Measurements from ENCODE around the gene RUNX2.
A peak's percentile ranks its signal among the peaks of the same experiment; 100 is the strongest.

RUNX2 gene

GRCh38 chr6:45563844-45564243 is 235.7 kb downstream of the RUNX2 start:
- no peak for DNase-seq

DNA sequence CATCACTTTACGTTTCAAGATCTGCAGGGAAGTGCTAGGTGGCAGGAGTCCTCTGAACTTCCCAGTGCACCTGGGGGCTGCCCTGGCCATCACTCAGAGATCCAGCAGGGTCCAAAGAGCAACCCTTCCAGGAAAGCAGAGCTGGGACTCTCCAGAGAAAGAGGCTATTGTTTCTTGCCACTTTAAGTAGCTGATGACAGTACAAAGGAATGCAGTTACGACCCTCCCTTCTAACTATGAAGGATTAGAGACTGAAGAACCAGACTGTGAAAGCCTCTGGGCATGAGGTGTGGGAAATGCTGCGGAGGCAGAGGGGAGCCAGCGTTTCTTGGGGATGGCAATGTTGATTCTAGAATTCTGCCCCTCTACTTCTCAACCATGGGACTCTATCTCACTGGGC is 238.8 kb downstream of the RUNX2 start:
- DNase-seq = no peak

DNA sequence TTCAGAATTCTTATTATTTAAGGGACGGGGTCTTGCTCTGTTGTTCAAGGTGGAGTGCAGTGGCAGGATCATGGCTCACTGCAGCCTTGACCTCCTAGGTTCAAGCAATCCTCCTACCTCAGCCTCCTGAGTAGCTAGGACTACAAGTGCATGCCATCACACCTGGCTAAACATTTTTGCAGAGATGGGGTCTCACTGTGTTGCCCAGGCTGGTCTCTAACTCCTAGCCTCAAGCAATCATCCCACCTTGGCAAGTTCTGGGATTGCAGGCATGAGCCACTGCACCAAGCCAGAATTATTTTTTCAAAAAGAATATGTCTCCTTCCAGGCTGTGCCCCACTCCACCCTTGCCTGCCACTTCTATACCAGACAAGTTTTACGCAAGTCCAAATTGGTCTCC is 239.7 kb downstream of the RUNX2 start:
- no peak for DNase-seq

DNA sequence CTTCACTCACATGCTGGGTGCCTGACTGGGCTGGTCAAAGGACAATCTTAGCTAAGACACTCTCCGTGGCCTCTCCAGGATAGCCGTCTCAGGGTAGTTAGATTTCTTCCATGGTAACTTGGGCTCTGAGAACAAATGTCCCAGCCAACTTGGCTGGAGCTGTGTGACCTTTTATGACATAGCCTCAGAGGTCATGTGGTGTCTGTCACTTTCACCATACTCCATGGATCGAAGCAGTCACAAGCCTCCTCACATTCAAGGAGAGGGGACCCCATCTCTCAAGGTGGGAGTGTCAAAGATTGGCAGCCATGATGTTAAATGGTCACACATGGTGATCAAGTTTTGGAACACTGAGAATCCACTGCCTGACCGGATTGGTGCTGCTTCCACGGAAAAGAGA is 240.5 kb downstream of the RUNX2 start:
- no peak for DNase-seq

GRCh38 chr6:45569210-45569945 is 241.2 kb downstream of the RUNX2 start:
- DNase-seq = no peak

DNA sequence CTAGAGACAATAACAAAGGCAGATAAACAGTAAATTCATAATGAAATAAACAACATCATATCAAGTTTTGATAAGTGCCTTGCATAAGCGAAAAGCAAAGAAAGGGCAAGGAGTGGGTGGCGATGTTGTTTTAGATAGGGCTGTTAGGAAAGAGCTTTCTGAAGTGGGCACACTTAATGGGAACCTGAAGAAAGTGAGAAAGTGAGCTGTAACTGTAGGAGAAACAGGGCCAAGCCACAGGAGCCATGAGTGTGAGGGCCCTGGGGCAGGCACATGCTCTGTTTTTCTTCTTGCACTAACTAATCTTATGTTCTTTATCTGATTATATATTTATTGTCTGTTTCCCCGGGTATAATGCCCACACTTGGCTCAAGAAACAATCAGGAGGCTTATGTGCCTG is 243.0 kb downstream of the RUNX2 start:
- no peak for DNase-seq

GRCh38 chr6:45572833-45573232 is 244.7 kb downstream of the RUNX2 start:
- DNase-seq = no peak

GRCh38 chr6:45574014-45574461 is 245.9 kb downstream of the RUNX2 start:
- DNase-seq = no peak

DNA sequence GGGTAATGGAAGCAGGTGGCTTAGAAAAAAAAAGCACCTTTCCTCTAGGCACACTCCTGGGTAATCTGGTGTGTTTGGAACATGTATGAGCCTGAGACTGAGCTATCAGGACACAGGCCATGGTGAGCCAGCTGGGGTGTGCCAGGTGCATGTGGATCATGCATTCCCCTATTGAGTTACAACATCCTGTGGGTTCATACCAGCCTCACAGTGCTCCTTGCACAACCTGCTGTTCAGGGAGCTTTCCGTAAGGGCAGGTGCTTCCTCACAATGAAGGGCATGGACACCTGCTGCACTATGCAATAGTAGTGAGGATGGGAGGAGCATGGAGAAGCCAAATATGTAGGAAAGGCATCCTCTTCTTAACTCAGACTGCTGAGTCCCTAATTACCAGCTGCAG is 246.8 kb downstream of the RUNX2 start:
- no peak for DNase-seq

DNA sequence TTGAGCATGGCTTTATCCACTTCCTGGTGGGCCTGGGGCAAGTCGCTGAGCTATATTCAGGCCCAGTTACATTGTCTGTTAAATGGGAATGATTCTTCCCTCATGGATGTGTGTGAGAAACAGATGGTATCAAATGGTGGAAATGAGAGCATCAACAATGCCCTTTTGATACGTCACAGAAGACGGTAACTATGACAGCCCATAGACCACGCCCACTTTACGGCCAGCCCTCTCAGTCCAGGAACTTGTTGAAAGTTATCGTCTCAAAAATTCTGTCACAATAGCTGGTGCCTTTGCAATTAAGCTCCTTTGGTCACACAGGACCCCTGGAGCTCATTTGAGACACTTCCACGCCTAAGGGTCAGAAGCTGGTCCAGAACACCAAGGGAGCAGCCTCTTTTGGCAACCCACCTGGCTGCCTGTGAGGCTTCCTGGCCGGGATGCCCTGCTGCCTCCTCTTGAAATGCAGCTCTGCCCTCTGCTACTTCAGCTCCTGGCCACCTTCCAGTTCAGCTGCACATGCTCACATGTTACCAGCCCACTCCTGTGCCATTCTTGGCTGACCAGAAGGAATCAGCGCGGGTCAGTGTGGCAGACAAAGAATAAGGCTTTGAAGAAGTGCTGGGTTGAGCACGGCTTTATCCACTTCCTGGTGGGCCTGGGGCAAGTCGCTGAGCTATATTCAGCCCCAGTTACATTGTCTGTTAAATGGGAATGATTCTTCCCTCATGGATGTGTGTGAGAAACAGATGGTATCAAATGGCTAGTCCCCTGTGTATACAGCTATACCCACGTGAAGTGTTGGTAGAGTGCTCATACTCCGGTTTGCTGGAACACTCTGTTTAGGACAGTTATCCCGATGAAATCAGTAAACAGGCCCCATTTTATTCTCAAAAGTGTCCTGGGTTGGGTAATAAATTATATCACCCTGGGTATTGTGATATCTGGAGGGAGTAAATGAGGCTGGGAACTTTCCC is 248.8 kb downstream of the RUNX2 start:
- peak; percentile 56 for DNase-seq

GRCh38 chr6:45577836-45578504 is 249.8 kb downstream of the RUNX2 start:
- DNase-seq = no peak

GRCh38 chr6:45584127-45584526 is 256.0 kb downstream of the RUNX2 start:
- DNase-seq = no peak

DNA sequence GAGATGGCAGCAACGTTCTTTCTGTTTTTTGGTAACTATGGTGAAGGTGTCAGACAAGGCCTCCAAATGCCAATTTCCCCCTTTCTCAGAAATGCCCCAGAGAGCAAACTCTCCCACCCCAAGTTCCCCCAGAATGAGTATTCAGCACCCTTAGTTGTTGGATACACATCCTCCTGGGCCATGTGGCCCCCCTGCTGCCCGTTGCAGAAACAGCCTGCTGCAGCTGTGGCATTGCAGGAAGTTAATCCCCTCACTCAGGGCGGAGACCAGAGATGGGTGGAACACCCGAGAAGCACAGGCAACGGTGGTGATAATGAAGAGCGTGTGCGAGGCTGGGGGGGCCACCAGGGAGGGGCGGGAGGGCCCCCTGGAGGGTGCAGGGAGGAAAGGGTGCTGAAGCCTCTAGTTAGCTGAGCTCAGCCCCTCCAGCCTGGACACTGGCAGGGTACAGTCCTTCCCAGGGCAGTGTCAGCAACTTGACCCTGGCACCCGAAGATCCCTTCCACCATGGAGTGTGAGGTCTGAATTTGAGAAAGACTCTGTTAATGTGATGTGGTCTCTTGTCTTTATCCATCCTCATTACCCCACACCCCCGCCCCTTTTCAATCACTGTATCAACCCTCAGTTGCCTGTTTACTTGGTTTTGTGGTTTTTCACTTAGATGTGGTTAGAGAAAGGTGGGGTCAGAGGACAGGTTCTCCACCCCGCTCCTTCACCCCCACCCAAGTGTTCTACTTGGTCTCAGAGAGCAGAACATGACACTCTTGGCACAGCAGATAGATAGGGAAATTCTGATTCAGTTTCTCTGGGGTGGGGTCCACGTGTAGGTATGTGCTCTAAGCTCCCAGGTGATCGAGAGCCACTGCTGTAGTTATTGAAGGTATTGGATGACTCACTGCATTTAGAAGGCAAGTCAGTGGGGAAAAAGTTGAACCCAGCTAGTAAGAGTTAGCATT is 258.4 kb downstream of the RUNX2 start:
- no peak for DNase-seq

GRCh38 chr6:45587229-45588060 is 259.3 kb downstream of the RUNX2 start:
- no peak for DNase-seq

GRCh38 chr6:45589367-45589766 is 261.2 kb downstream of the RUNX2 start:
- DNase-seq = no peak

DNA sequence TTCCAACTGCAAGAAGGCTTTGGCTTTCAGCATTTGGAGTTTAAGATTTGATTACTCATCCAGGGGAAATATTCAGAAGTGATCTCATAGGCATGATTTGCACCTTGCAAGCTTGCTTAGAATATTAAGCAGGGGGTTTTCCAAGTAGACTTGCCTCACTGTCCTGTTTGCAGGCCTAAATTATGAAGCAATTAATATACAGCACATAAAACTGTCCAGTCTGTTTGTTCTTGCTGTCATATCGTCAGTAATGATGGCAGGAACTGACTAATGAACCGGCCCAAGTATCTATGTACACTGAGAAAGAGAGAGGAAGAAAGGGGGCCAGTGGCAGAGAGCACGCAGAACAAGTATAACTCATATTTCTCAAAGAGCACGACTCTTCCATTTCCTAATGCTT is 262.1 kb downstream of the RUNX2 start:
- peak; percentile 70 for DNase-seq

DNA sequence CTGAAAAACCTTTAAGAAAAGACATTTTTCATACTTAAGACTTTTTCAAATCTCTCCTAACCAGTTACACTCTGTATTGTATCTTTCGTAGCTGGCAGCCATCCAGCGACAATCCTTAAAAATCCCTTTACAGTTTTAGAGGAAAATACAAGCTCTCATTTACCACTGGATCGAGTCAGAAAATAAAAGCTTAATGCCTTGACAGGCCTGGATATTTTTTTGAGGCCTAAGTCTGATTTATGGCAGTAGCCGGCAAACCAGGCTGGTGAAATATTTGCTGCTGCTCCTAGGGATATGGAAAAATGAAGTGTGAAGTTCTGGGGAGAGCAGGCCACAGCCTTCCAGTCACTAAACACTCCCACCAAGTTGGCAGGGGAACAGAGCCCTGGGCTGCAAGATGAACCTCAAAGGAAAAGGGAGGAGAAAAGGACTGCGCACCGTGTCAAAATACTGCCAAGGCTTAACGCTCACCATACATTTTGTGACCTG is 262.6 kb downstream of the RUNX2 start:
- DNase-seq = no peak

DNA sequence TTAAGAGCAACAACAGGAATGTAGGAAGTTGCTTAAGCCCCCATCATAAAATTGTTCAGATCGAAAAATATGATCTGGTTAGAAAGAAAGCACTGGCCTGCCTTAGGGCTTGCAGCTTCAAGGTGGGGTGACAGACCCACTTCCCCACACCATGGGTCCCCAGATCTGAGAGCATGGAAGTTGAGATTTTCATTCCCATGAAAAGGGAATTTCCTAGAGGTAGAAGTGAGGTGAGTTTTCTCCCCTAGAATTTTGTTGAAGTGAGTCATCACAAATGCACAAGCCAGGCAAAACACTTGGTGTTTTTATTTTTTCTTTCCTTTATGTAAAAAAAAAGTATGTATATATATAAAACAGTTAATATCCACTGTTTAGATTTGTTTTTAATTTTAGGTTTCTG is 263.2 kb downstream of the RUNX2 start:
- DNase-seq = no peak

DNA sequence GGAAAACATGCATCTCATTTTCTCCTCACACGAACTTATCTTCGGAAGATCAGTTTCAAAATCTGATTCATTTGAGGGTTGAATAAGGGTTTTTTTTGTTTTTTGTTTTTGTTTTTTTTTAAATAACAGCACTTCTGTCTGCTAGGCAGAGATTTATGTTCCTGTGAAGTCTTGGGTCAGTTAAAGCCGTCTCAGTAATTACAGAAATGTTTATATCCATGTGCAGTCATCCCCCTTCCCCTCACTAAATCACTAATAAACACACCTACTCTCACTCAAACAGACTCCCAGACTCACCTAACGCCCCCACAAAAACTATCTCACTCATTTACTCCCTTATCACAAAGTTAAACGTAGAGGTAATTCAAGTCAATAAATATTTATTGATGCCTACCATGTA is 263.8 kb downstream of the RUNX2 start:
- DNase-seq = no peak

DNA sequence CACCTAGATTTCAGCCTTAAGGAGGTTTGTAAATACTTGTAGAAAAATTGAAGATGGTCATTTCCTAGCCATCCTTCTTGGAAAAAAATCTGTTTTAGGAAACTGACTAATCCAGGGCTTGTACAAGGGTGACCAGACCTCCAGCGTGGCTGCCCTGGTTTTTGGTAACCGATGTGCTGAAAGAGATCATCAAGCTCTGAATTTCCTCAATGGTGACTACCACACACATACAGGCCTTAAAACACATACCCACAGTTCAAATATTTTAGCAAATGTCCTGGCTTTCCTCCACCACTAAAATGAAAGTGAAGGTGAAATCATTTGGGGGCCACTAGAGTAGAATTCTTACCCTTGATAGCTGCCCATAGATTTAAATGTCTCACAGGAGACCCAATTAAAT is 264.9 kb downstream of the RUNX2 start:
- DNase-seq = no peak
